Breast epithelium (tissue), 3 donors: ENCODE data around the gene ERGIC2.

Experiments
- CTCF ChIP-seq, 3 donors: fragments of 450-650 bp; IDR thresholded peaks; one replicate each; pipeline ENCODE4 v1.5.1; 2016 to 2017; ENCODE audit warnings: antibody characterized with exemption in 3 of 3, mild to moderate bottlenecking in 3 of 3, moderate library complexity in 3 of 3
- POLR2A ChIP-seq: fragments of 450-650 bp; IDR thresholded peaks from one replicate; pipeline ENCODE4 v1.6.1; 2016; ENCODE audit warnings: antibody characterized with exemption, mild to moderate bottlenecking, moderate library complexity
- POLR2AphosphoS5 ChIP-seq, 3 donors: sonication (generic); formaldehyde crosslinking; IDR thresholded peaks; one replicate each; pipeline ENCODE4 v1.6.1; 2017; ENCODE audit warnings: antibody characterized with exemption in 3 of 3

GRCh38 chr12:29402437-29402836, 21.5 kb upstream of the ERGIC2 start:
- TF ChIP-seq POLR2A = no peak
- no peak for TF ChIP-seq CTCF (IDR thresholded peaks at IDR 0.05)
- TF ChIP-seq POLR2AphosphoS5 (IDR thresholded peaks at IDR 0.05) = no peak
